ENCODE results near the gene UBE2H. TPM values are rescaled to one million over a fixed set of nuclear protein-coding genes. Genes with fewer than 3 reads are reported as not detected.

UBE2H gene
- total RNA-seq, 1 experiment from 2014 or later: 28.8 TPM

DNA sequence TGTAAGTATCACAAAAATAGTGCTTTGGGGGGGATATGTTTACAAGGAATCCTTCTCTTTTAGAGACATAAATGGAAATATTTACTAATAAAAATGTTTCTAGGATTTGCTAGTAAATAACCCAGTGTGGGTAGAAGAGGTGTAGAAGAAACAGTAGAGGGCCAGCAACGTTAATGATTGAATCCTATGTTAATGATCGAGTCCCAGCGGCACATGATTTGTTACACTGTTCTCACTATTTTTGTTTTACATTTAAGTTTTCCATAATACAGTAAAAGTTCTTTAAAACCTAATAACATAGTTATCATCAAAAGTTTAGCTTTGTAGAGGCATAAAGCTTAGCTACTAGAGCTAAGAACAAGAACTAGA is 66.0 kb downstream of the UBE2H start:
- CTCF ChIA-PET: no interaction called here

DNA sequence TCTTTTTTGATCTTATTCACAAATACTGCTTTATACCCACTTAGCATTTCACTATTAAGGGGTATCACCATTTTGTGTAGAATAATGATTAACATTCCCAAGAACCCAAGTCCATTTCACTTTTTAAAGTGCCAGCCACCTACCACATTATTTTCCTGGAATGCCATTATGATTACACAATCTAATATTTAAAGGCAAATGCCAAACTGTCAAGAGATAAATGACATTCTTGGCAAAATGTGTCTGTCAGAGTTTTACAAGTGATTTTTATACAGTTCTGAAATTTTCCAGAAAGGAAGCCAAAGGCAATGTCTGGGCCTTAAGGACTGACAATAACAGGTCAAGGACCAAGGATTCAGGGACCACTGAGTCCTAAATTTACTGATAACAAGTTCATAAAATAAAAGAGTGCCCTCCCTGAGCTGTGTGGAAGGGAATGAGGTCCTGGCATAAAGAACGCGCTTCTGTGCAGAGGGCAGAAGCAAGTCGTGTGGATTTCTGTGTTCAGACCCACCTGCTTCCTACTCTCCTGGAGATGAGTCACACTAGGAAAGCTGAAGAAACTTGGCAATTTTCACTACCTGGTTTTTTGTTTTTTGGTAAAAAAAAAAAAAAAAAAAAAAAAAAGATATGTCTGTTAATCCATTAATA is 66.5 kb downstream of the UBE2H start:
- BruUV-seq (replicated peaks): no TSS peak
- no peak for DNase-seq (ENCODE audit: low spot score)
- Histone ChIP-seq H3K27ac (ENCODE audit: low read depth, low read length, poor library complexity, severe bottlenecking) (no peak overlapping the region), H3K9me3 (ENCODE audit: low read depth, low read length, poor library complexity, severe bottlenecking) (no peaks in the 10 kb centered on the region), H3K36me3 (ENCODE audit: insufficient read depth, low read length, poor library complexity, severe bottlenecking) (no peaks in the 10 kb centered on the region), H3K4me3 (ENCODE audit: low read depth, low read length, poor library complexity, severe bottlenecking) (no peak overlapping the region), H3K27me3 (replicated peaks; ENCODE audit: insufficient read depth, low read depth, low read length, poor library complexity) (no peaks in the 10 kb centered on the region), H3K4me1 (ENCODE audit: insufficient read depth, low read length, poor library complexity, severe bottlenecking) (peaks cover 10% of the 10 kb centered on the region)
- intact Hi-C loops (cut with micrococcal nuclease; ENCODE audit: unreplicated experiment): no loop called here
- no peak for TF ChIP-seq EZH2 (IDR thresholded peaks at IDR 0.05; ENCODE audit: borderline replicate concordance, low read depth, low read length, poor library complexity, severe bottlenecking)
- TF ChIP-seq, protein P1, sequence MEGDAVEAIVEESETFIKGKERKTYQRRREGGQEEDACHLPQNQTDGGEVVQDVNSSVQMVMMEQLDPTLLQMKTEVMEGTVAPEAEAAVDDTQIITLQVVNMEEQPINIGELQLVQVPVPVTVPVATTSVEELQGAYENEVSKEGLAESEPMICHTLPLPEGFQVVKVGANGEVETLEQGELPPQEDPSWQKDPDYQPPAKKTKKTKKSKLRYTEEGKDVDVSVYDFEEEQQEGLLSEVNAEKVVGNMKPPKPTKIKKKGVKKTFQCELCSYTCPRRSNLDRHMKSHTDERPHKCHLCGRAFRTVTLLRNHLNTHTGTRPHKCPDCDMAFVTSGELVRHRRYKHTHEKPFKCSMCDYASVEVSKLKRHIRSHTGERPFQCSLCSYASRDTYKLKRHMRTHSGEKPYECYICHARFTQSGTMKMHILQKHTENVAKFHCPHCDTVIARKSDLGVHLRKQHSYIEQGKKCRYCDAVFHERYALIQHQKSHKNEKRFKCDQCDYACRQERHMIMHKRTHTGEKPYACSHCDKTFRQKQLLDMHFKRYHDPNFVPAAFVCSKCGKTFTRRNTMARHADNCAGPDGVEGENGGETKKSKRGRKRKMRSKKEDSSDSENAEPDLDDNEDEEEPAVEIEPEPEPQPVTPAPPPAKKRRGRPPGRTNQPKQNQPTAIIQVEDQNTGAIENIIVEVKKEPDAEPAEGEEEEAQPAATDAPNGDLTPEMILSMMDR (conservative IDR thresholded peaks at IDR 0.05; ENCODE audit: low read depth, low read length): no peak
- POLR2A ChIA-PET (ENCODE audit: low non-redundant PET): no interaction called here
- CTCF ChIA-PET: no interaction called here

More for the DNA sequence above, 66.0 kb downstream of the UBE2H start:
- Histone ChIP-seq H3K9me3 (ENCODE audit: low read depth, low read length, poor library complexity, severe bottlenecking) (no peaks in the 10 kb centered on the region), H3K27ac (ENCODE audit: low read depth, low read length, poor library complexity, severe bottlenecking) (no peak overlapping the region), H3K27me3 (replicated peaks; ENCODE audit: insufficient read depth, low read depth, low read length, poor library complexity) (no peaks in the 10 kb centered on the region), H3K4me3 (ENCODE audit: low read depth, low read length, poor library complexity, severe bottlenecking) (no peak overlapping the region), H3K4me1 (ENCODE audit: insufficient read depth, low read length, poor library complexity, severe bottlenecking) (peaks cover 10% of the 10 kb centered on the region), H3K36me3 (ENCODE audit: insufficient read depth, low read length, poor library complexity, severe bottlenecking) (no peaks in the 10 kb centered on the region)
- DNase-seq (ENCODE audit: low spot score): no peak
- POLR2A ChIA-PET (ENCODE audit: low non-redundant PET): no interaction called here
- intact Hi-C loops (cut with micrococcal nuclease; ENCODE audit: unreplicated experiment): no loop called here
- BruUV-seq (replicated peaks): no TSS peak
- TF ChIP-seq, protein P1 (conservative IDR thresholded peaks at IDR 0.05; ENCODE audit: low read depth, low read length): no peak
- no peak for TF ChIP-seq EZH2 (IDR thresholded peaks at IDR 0.05; ENCODE audit: borderline replicate concordance, low read depth, low read length, poor library complexity, severe bottlenecking)

DNA sequence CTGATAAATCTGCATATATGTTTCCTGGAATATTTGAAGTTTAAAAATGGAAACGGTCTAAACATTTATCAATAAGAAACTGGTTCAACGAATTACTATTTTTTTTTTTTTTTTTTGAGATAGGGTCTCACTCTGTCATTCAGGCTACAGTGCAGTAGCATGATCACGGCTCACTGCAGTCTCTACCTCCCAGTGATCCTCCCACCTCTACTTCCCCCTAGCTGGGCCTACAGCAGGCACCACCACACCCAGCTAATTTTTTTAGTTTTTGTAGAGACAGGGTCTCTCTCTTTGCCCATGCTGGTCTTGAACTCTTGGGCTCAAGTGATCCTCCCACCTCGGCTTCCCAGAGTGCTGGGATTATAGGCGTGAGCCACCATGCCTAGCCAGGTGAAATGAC is 68.3 kb downstream of the UBE2H start:
- intact Hi-C loops (cut with micrococcal nuclease; ENCODE audit: unreplicated experiment): no loop called here
- Histone ChIP-seq H3K4me1 (ENCODE audit: insufficient read depth, low read length, poor library complexity, severe bottlenecking) (peaks cover 10% of the 10 kb centered on the region), H3K27ac (ENCODE audit: low read depth, low read length, poor library complexity, severe bottlenecking) (no peak overlapping the region), H3K36me3 (ENCODE audit: insufficient read depth, low read length, poor library complexity, severe bottlenecking) (no peaks in the 10 kb centered on the region), H3K9me3 (ENCODE audit: low read depth, low read length, poor library complexity, severe bottlenecking) (no peaks in the 10 kb centered on the region), H3K4me3 (ENCODE audit: low read depth, low read length, poor library complexity, severe bottlenecking) (no peak overlapping the region), H3K27me3 (replicated peaks; ENCODE audit: insufficient read depth, low read depth, low read length, poor library complexity) (no peaks in the 10 kb centered on the region)
- no TSS peak for BruUV-seq (replicated peaks)
- DNase-seq (ENCODE audit: low spot score): no peak
- ChIA-PET CTCF (no interaction called here), POLR2A (ENCODE audit: low non-redundant PET) (no interaction called here)
- no peak for TF ChIP-seq EZH2 (IDR thresholded peaks at IDR 0.05; ENCODE audit: borderline replicate concordance, low read depth, low read length, poor library complexity, severe bottlenecking)
- TF ChIP-seq, protein P1 (conservative IDR thresholded peaks at IDR 0.05; ENCODE audit: low read depth, low read length): no peak

Data from A673 (cell line).